Measurements from ENCODE around the gene CDC6.

The CDC6 gene, protein sequence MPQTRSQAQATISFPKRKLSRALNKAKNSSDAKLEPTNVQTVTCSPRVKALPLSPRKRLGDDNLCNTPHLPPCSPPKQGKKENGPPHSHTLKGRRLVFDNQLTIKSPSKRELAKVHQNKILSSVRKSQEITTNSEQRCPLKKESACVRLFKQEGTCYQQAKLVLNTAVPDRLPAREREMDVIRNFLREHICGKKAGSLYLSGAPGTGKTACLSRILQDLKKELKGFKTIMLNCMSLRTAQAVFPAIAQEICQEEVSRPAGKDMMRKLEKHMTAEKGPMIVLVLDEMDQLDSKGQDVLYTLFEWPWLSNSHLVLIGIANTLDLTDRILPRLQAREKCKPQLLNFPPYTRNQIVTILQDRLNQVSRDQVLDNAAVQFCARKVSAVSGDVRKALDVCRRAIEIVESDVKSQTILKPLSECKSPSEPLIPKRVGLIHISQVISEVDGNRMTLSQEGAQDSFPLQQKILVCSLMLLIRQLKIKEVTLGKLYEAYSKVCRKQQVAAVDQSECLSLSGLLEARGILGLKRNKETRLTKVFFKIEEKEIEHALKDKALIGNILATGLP

DNA sequence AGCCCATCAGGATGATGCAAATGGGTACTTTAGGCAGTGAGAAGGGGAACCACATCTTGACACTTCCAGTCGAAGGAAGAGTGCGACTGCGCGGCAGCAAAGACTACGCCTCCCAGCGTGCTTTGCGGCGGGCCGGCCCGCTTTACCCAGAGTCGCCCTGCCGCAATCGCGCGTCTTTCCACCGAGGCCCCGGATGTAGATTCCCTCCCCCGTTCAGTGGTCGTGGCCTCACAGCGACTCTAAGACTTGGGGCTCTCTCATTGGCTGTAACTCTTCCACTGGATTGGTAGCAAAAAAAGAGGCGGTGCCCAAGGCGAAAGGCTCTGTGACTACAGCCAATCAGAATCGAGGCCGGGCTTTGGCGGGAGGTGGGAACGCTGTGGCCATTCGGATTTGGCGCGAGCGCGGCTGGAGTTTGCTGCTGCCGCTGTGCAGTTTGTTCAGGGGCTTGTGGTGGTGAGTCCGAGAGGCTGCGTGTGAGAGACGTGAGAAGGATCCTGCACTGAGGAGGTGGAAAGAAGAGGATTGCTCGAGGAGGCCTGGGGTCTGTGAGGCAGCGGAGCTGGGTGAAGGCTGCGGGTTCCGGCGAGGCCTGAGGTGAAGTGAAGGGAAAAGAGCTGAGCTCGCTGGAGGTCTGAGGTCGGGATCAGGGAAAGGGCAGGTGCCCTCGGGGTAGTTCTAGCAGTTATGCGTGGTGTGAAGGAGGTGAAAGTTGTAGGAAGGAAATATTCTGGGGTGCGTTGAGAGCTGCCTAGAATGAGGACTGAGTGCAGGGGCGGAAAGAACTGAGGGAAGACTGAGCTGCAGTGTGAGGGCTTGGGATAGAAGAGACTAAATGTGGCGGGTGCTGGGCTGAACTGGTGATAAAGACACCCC, at the start of gene CDC6:
CDC6 (plus strand) TSS at position 386 of the 876 bp plus-strand sequence. CDS start 1,542 bp downstream, outside the sequence.
- H3K4me3 ChIP-seq (ENCODE audit: low read depth, low read length) = peak within 1 kb of the TSS; percentile 66
- peak; percentile 100 for DNase-seq (ENCODE audit: low read depth)
- TF ChIP-seq, protein P1, sequence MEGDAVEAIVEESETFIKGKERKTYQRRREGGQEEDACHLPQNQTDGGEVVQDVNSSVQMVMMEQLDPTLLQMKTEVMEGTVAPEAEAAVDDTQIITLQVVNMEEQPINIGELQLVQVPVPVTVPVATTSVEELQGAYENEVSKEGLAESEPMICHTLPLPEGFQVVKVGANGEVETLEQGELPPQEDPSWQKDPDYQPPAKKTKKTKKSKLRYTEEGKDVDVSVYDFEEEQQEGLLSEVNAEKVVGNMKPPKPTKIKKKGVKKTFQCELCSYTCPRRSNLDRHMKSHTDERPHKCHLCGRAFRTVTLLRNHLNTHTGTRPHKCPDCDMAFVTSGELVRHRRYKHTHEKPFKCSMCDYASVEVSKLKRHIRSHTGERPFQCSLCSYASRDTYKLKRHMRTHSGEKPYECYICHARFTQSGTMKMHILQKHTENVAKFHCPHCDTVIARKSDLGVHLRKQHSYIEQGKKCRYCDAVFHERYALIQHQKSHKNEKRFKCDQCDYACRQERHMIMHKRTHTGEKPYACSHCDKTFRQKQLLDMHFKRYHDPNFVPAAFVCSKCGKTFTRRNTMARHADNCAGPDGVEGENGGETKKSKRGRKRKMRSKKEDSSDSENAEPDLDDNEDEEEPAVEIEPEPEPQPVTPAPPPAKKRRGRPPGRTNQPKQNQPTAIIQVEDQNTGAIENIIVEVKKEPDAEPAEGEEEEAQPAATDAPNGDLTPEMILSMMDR (conservative IDR thresholded peaks at IDR 0.05; ENCODE audit: low read depth, low read length) = no peak

DNA sequence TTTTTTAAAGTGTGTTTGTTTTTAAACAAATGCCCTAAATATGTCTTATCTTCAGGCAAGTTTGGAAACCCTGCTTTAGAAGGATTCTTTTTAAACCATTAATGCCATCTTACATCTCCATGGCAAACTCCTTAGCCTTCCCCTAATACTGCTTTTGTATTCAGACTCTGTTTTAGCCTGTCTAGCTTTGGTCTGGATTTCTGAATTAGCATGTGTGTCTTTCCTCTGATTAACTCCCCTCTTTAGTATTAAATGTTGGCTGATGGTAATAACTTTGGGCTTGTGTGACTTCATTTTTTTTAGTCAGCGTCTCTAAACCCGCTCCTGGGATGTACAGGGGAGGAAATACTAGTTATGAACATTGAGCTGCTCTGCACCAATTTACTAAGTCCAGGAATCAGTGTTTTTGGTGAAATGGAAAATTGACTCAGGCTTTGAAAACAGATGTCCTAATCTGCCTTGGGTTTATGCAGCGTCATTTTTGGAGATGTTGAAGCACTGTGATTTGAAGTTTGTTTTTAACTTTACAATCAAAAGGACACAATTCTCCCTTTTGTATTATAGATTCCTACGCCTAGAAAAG, 46.3 kb upstream of the CDC6 start:
- no peak overlapping the region for H3K4me3 ChIP-seq (ENCODE audit: low read depth, low read length)
- no peak for DNase-seq (ENCODE audit: low read depth)
- TF ChIP-seq, protein P1 (conservative IDR thresholded peaks at IDR 0.05; ENCODE audit: low read depth, low read length) = no peak

DNA sequence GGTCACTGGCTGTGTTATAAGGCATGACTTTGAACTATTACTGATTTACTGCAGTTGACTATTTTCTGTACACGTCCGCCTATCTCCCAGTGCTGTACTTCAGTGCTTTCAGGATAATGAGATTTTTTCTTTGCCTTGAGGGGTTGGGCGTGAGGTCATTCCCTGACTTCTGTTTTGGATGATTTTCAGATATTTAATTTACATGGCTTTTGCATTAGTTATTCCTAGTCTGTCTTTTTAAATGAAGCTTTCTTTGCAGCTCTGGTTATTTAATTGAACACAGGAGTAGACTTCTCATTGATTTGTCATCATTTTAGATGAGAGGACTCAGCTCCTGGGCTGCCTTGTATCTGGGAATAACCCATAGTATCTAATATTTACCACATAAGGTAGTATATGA, 44.9 kb upstream of the CDC6 start:
- DNase-seq (ENCODE audit: low read depth) = no peak
- TF ChIP-seq, protein P1 (conservative IDR thresholded peaks at IDR 0.05; ENCODE audit: low read depth, low read length) = no peak

DNA sequence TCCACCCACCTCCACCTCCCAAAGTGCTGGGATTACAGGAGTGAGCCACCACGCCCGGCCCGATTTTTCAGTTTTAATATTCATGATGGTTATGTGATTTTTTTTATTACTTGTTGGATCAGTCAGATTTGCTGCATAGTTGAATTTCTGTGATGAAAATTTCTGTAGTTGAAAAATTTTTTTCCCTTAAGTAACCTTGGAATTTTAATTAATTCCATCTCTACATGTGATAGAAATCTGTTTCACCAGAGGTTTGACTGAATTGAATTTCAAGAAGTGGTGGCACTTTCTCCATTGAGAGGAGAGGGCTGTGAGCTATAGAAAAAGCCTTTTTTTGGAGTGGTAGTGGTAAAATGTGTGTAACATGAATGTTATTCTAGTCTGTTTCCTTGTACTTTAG, 43.9 kb upstream of the CDC6 start:
- TF ChIP-seq, protein P1 (conservative IDR thresholded peaks at IDR 0.05; ENCODE audit: low read depth, low read length) = no peak
- no peak for DNase-seq (ENCODE audit: low read depth)
- no peak overlapping the region for H3K4me3 ChIP-seq (ENCODE audit: low read depth, low read length)

More for the DNA sequence above, 44.9 kb upstream of the CDC6 start:
- H3K4me3 ChIP-seq (ENCODE audit: low read depth, low read length) = no peak overlapping the region

DNA sequence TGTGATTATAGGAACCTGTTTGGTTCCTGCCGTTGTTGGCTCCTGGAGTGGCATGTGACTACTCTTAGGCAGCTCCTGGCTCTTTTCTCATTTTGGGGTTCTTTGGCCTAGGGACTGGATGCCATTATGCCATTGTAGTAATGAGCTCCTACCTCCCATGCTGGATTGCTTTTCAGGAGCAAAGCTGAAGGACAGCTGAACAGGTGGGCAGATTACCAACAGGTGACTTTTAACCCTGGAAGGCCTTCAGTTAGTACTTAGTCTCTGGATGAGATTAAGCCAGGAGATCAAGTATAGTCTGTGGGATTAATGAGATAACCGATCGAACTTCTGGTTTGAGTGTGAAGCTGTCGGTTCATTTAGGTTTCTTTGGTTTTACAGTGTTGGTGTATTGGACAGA, 43.4 kb upstream of the CDC6 start:
- no peak for DNase-seq (ENCODE audit: low read depth)
- H3K4me3 ChIP-seq (ENCODE audit: low read depth, low read length) = no peak overlapping the region
- TF ChIP-seq, protein P1 (conservative IDR thresholded peaks at IDR 0.05; ENCODE audit: low read depth, low read length) = no peak

DNA sequence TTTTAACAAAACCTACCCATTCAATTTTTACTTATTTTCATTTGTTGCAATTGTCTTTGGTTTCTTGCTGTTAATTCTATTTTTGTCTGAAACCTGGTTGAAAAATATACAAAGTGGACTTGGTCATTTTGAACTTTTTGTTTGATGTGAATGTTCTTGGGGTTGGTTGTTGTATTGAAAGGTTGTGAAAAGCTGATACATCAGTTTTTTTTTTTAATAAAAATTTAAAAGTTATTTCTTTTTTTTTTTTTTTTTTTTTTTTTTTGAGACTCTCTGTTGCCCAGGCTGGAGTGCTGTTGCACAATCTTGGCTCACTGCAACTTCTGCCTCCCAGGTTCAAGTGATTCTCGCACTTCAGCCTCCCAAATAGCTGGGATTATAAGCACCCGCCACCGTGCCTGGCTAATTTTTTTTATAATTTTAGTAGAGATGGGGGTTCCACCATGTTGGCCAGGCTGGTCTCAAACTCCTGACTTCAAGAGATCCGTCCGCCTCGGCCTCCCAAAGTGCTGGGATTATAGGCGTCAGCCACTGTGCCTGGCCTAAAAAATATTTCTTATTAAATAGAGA, 39.7 kb upstream of the CDC6 start:
- no peak for DNase-seq (ENCODE audit: low read depth)
- no peak overlapping the region for H3K4me3 ChIP-seq (ENCODE audit: low read depth, low read length)
- TF ChIP-seq, protein P1 (conservative IDR thresholded peaks at IDR 0.05; ENCODE audit: low read depth, low read length) = no peak

All from choroid plexus epithelial cell (primary cell).